Liver (tissue), 9 donors: ENCODE results near the gene RALGPS1. TPM values are rescaled to one million over a fixed set of nuclear protein-coding genes. Genes with fewer than 3 reads are reported as not detected.

Experiments used
- DNase-seq: peaks from one replicate; pipeline ENCODE4 v3.0.0-alpha.2; 2017; ENCODE audit warnings: low spot score
- H3K27ac ChIP-seq, 2 donors: one replicate each; pipeline ENCODE4 v1.7.0; 2013; ENCODE audit warnings: inconsistent platforms in 2 of 2, low read length in 2 of 2, control low read depth in 1 of 2, low read depth in 1 of 2, mild to moderate bottlenecking in 1 of 2
- H3K27me3 ChIP-seq, 4 donors: one replicate each; pipeline versions ENCODE4 v1.6.1 to v1.7.0; 2013; ENCODE audit warnings: low read length in 3 of 4, inconsistent platforms in 1 of 4, mild to moderate bottlenecking in 1 of 4, moderate library complexity in 1 of 4; ENCODE audit not compliant: control insufficient read depth in 4 of 4, insufficient read depth in 4 of 4
- H3K36me3 ChIP-seq, 4 donors: one replicate each; pipeline versions ENCODE4 v1.6.1 to v1.7.0; 2013; ENCODE audit warnings: low read length in 3 of 4, mild to moderate bottlenecking in 3 of 4, low read depth in 1 of 4, moderate library complexity in 1 of 4; ENCODE audit not compliant: control insufficient read depth in 4 of 4, insufficient read depth in 3 of 4
- H3K4me1 ChIP-seq, 4 donors: one replicate each; pipeline versions ENCODE4 v1.6.1 to v1.7.0; 2013; ENCODE audit warnings: low read length in 3 of 4, mild to moderate bottlenecking in 3 of 4, moderate library complexity in 1 of 4; ENCODE audit not compliant: control insufficient read depth in 4 of 4, insufficient read depth in 4 of 4
- H3K4me3 ChIP-seq, 3 donors: one replicate each; pipeline versions ENCODE4 v1.6.1 to v1.7.0; 2013; ENCODE audit warnings: low read length in 3 of 3, control low read depth in 1 of 3, low read depth in 1 of 3, mild to moderate bottlenecking in 1 of 3
- H3K9ac ChIP-seq, 2 donors: one replicate each; pipeline ENCODE4 v1.7.0; 2013; ENCODE audit warnings: low read length in 2 of 2, mild to moderate bottlenecking in 2 of 2, moderate library complexity in 2 of 2, control low read depth in 1 of 2, low read depth in 1 of 2
- H3K9me3 ChIP-seq, 4 donors: one replicate each; pipeline versions ENCODE4 v1.6.1 to v1.7.0; 2013; ENCODE audit warnings: low read length in 3 of 4; ENCODE audit not compliant: control insufficient read depth in 4 of 4
- EGR1 ChIP-seq, 2 donors: IDR thresholded peaks; 2 replicates each; pipeline ENCODE4 v1.6.1; 2016 to 2018; ENCODE audit warnings: antibody characterized with exemption in 2 of 2, low read depth in 2 of 2
- FOXA1 ChIP-seq: IDR thresholded peaks from 2 replicates; pipeline ENCODE4 v1.6.1; 2016; ENCODE audit warnings: antibody characterized with exemption
- FOXA2 ChIP-seq: IDR thresholded peaks from 2 replicates; pipeline ENCODE4 v1.6.1; 2016; ENCODE audit warnings: antibody characterized with exemption
- GABPA ChIP-seq, 2 donors: IDR thresholded peaks in 1 of 2; conservative IDR thresholded peaks in 1 of 2; 2 replicates each; pipeline ENCODE4 v1.6.1; 2016; ENCODE audit warnings: antibody characterized with exemption in 2 of 2, mild to moderate bottlenecking in 1 of 2, moderate library complexity in 1 of 2
- HNF4G ChIP-seq: IDR thresholded peaks from 2 replicates; pipeline ENCODE4 v1.6.1; 2016; ENCODE audit warnings: antibody characterized with exemption
- JUND ChIP-seq, 2 donors: IDR thresholded peaks; 2 replicates each; pipeline ENCODE4 v1.6.1; 2016; ENCODE audit warnings: antibody characterized with exemption in 2 of 2
- RAD21 ChIP-seq, 2 donors: IDR thresholded peaks; 2 replicates each; pipeline ENCODE4 v1.6.1; 2016; ENCODE audit warnings: antibody characterized with exemption in 2 of 2, mild to moderate bottlenecking in 2 of 2
- RXRA ChIP-seq, 2 donors: IDR thresholded peaks; 2 replicates each; pipeline ENCODE4 v1.6.1; 2017 to 2018; ENCODE audit warnings: antibody characterized with exemption in 2 of 2, mild to moderate bottlenecking in 1 of 2
- SP1 ChIP-seq: IDR thresholded peaks from 2 replicates; pipeline ENCODE4 v1.6.1; 2018; ENCODE audit warnings: antibody characterized with exemption, mild to moderate bottlenecking
- TAF1 ChIP-seq: conservative IDR thresholded peaks from 2 replicates; pipeline ENCODE4 v1.6.1; 2016; ENCODE audit warnings: antibody characterized with exemption, mild to moderate bottlenecking
- YY1 ChIP-seq: IDR thresholded peaks from 2 replicates; pipeline ENCODE4 v1.6.1; 2016; ENCODE audit warnings: antibody characterized with exemption, mild to moderate bottlenecking
- WGBS: extraction: QIAGEN DNeasy Blood & Tissue Kit; methylation state at CpG from one replicate; pipeline ENCODE4 v1.1.7; 2013; 5-methylcytosine and 5-hydroxymethylcytosine counted together
- polyA plus RNA-seq, 2 donors: library from polyadenylated mRNA; stranded (reverse) in 1 of 2; unstranded in 1 of 2; fragments of 200-250 nt in 1 of 2; fragments of >200 nt in 1 of 2; fragmentation: Nextera tagmentation in 1 of 2; extraction: Ambion mirVana in 1 of 2; gene quantifications; one replicate each; pipeline versions ENCODE4 v1.2.1 to v1.2.3, GENCODE V29; 2013 to 2015
- total RNA-seq, 2 donors: library from RNA; depleted of rRNA; stranded (reverse); fragments of >200 nt; gene quantifications; one replicate each; pipeline ENCODE4 v1.2.3, GENCODE V29; 2014
- TF ChIP-seq, protein P1 (sequence below): IDR thresholded peaks from 2 replicates; pipeline ENCODE4 v1.6.1; 2016; ENCODE audit warnings: antibody characterized with exemption
- TF ChIP-seq, protein P2 (sequence below): IDR thresholded peaks from 2 replicates; pipeline ENCODE4 v1.6.1; 2016; ENCODE audit warnings: antibody characterized with exemption
- TF ChIP-seq, protein P3 (sequence below): IDR thresholded peaks from 2 replicates; pipeline ENCODE4 v1.6.1; 2016; ENCODE audit warnings: antibody characterized with exemption
- donor health status: healthy.
- donor health status: healthy.
- donor health status: healthy.
- donor health status: healthy.
- donor health status: healthy.

The RALGPS1 gene
- total and polyA plus RNA-seq, 4 donors = 1.4 to 2.7 (median 2.0) TPM

DNA sequence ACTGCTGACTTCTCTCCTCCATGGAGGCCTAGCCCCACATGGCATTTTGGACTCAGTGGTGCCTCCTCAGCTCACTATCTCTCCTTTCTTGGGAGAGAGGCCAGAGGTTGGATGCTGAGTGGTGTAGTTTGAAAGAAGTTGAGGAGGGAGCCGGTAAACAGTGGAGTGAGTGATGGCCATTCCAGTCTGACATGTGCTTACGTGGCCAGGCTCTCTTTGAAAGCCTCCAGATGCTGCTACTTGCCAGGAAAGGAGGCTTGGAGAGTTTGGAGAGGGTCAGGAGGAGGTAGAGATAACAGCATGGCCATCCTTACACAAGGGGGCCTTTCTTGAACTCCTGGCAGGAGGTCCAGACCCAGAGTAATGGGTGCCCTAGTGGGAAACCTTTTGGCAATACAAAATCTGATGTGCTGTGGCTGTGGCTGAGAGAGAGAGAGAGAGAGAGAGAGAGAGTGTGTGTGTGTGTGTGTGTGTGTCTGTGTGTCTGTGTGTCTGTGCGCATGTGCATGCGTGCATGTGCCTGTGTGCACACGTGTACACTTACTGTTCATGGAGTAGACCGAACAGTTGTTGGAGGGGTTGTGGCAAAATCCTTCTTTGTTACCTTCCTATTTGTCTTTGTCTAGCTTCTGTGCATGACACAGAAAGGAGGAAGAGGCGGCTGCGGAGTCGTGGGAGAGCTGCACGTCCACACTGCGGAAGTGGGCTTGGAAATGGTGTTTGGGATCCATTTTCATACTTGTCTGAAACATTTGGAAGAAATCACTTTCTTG is 37.8 kb downstream of the RALGPS1 start:
- no peaks in the 10 kb centered on the region for H3K27me3 ChIP-seq
- no peak overlapping the region for H3K4me3 ChIP-seq
- H3K36me3 ChIP-seq = no peaks in the 10 kb centered on the region
- TF ChIP-seq, protein P1, sequence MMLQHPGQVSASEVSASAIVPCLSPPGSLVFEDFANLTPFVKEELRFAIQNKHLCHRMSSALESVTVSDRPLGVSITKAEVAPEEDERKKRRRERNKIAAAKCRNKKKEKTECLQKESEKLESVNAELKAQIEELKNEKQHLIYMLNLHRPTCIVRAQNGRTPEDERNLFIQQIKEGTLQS = no peak
- no peak for TF ChIP-seq TAF1
- TF ChIP-seq FOXA2 = no peak
- no peak for TF ChIP-seq RXRA (IDR thresholded peaks at IDR 0.05)
- no peak for TF ChIP-seq GABPA (IDR thresholded peaks at IDR 0.05 in 1 of 2, conservative IDR thresholded peaks at IDR 0.05 in 1 of 2)
- no peak for TF ChIP-seq RAD21 (IDR thresholded peaks at IDR 0.05)
- TF ChIP-seq, protein P2, sequence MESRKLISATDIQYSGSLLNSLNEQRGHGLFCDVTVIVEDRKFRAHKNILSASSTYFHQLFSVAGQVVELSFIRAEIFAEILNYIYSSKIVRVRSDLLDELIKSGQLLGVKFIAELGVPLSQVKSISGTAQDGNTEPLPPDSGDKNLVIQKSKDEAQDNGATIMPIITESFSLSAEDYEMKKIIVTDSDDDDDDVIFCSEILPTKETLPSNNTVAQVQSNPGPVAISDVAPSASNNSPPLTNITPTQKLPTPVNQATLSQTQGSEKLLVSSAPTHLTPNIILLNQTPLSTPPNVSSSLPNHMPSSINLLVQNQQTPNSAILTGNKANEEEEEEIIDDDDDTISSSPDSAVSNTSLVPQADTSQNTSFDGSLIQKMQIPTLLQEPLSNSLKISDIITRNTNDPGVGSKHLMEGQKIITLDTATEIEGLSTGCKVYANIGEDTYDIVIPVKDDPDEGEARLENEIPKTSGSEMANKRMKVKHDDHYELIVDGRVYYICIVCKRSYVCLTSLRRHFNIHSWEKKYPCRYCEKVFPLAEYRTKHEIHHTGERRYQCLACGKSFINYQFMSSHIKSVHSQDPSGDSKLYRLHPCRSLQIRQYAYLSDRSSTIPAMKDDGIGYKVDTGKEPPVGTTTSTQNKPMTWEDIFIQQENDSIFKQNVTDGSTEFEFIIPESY = no peak
- TF ChIP-seq YY1 = no peak
- no peak for TF ChIP-seq EGR1 (IDR thresholded peaks at IDR 0.05; ENCODE audit: low read depth in 2 of 2)
- TF ChIP-seq SP1 = no peak
- no peak for TF ChIP-seq HNF4G
- no peak for TF ChIP-seq FOXA1
- H3K9me3 ChIP-seq = no peaks in the 10 kb centered on the region
- DNase-seq = no peak
- no peak overlapping the region for H3K9ac ChIP-seq
- 89% methylated on average over 11 of the region's 11 CpGs for WGBS
- no peak overlapping the region for H3K27ac ChIP-seq
- H3K4me1 ChIP-seq = no peaks in the 10 kb centered on the region

DNA sequence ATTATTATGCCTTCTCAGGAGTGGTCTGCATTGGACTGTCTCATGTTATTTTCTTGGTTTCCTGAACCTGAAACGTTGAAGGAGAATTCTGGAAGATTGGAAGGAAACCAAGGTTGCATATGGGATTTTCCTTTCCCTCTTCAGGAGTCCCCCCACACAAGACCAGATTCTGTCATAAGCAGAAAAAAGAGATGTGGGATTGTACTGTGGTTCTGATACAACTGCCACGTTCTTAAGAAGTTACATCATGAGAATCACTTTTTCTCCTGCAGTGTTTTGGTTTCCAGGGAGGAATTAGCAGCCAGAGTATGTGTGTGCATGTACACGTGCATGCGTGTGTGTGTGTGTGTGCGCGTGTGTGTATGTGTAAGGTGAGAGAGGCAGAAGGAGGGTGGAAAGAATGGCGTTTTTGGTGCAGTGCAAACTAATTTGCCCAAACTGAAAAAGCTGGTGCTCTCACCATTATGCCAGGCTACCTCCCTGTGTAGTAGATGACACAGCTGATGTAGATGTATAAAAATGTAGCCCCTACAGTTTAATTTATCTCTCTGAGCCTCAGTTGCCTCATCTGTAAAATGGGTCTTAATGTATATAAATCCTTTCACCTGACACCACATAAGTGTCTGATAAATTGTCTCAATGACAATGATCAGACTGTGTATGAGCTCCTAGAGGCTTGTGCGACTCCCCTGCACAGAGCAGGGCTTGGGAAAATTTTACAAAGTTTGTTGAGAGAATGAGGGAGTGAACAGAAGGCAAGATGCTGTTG is 38.6 kb downstream of the RALGPS1 start:
- Histone ChIP-seq H3K4me3 (no peak overlapping the region), H3K27ac (no peak overlapping the region), H3K9ac (no peak overlapping the region), H3K27me3 (no peaks in the 10 kb centered on the region), H3K4me1 (no peaks in the 10 kb centered on the region), H3K36me3 (no peaks in the 10 kb centered on the region), H3K9me3 (no peaks in the 10 kb centered on the region)
- no peak for DNase-seq
- WGBS = 84% methylated on average over 8 of the region's 8 CpGs
- TF ChIP-seq SP1 (no peak), RXRA (IDR thresholded peaks at IDR 0.05) (no peak), JUND (IDR thresholded peaks at IDR 0.05) (no peak), HNF4G (no peak)
- TF ChIP-seq, protein P3, sequence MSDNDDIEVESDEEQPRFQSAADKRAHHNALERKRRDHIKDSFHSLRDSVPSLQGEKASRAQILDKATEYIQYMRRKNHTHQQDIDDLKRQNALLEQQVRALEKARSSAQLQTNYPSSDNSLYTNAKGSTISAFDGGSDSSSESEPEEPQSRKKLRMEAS = no peak
- TF ChIP-seq, protein P1 = no peak

DNA sequence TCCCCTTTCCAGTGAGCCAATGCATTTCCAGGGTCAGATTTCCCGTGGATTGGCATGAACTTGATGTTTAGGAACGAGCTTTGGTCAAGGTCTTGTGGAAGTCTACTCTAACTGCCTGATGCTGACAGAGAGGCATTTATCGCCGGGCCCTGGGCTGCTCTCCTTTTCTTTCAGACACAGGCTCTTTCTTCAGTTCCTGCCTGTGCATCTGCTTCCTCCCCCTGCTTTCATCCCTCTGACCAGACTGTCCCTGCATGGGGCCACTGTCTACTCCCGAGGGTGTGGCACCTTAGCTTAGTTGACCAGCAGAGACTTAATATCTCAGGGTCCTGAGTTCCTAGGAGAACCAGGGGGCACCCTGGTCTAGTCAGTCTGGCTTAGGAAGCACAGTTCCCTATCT is 41.2 kb downstream of the RALGPS1 start:
- 87% methylated on average over 5 of the region's 5 CpGs for WGBS
- no peak for TF ChIP-seq RAD21 (IDR thresholded peaks at IDR 0.05)
- Histone ChIP-seq H3K9ac (no peak overlapping the region), H3K4me3 (no peak overlapping the region), H3K27me3 (no peaks in the 10 kb centered on the region), H3K27ac (no peak overlapping the region), H3K36me3 (no peaks in the 10 kb centered on the region), H3K9me3 (no peaks in the 10 kb centered on the region), H3K4me1 (no peaks in the 10 kb centered on the region)
- no peak for DNase-seq
